ENCODE results near the gene ARMH3.

The ARMH3 gene

DNA sequence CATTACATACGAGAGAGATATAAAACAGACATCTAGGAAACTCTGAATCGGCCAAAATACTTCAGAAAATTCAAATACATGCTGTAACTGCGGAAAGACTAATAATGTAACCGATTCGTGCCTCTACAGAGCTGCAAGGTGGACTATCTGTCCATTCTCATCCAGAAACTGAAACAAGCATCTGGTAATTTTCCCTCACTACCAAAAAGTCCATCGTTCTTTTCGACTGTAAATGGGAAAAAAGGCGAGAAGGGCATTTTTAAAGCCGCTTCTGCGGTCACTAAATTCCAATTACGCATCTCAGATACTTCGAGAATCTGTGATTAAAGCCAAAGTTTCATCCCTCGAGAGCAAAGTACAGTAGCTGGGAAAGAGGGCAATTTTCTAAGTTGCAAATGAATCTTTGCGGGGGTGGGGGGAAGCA, 239.0 kb downstream of the ARMH3 start:
- Histone ChIP-seq H3K27me3 (no peaks in the 10 kb centered on the region), H3K36me3 (peaks cover 12% of the 10 kb centered on the region), H3K4me1 (ENCODE audit: control insufficient read depth in 1 of 2, insufficient read depth in 1 of 2, low read depth in 1 of 2, low read length in 1 of 2) (peaks cover 31 to 50% of the 10 kb centered on the region in 2 experiments), H3K27ac (peak overlapping the region; percentile 96), H3K4me3 (ENCODE audit: low read depth in 1 of 2, low read length in 1 of 2) (peak overlapping the region; percentile 76 to 98), H3K9me3 (no peaks in the 10 kb centered on the region)
- TF ChIP-seq, protein P1, sequence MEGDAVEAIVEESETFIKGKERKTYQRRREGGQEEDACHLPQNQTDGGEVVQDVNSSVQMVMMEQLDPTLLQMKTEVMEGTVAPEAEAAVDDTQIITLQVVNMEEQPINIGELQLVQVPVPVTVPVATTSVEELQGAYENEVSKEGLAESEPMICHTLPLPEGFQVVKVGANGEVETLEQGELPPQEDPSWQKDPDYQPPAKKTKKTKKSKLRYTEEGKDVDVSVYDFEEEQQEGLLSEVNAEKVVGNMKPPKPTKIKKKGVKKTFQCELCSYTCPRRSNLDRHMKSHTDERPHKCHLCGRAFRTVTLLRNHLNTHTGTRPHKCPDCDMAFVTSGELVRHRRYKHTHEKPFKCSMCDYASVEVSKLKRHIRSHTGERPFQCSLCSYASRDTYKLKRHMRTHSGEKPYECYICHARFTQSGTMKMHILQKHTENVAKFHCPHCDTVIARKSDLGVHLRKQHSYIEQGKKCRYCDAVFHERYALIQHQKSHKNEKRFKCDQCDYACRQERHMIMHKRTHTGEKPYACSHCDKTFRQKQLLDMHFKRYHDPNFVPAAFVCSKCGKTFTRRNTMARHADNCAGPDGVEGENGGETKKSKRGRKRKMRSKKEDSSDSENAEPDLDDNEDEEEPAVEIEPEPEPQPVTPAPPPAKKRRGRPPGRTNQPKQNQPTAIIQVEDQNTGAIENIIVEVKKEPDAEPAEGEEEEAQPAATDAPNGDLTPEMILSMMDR (IDR thresholded peaks at IDR 0.05), result no peak

DNA sequence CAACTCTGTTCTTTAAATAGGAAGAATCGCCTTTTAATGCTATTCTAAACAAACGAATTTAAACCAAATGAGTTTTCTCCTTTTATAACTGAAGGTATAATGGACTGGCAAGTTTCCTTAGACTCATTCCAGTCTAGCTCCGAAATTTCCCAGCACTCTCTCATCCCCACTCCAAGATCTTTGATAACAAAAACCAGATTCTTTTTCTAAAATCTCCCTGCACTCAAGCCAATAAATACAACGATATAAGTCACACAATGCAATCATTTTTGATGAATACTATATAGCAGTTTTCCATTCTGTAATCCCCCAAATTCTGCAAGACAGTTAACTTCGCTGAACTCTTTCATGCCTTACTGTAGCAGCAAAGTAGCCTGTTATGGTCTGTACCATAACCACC, 239.6 kb downstream of the ARMH3 start:
- TF ChIP-seq, protein P1 (IDR thresholded peaks at IDR 0.05), result no peak
- H3K4me1 ChIP-seq (ENCODE audit: control insufficient read depth in 1 of 2, insufficient read depth in 1 of 2, low read depth in 1 of 2, low read length in 1 of 2), result peaks cover 31 to 50% of the 10 kb centered on the region in 2 experiments
- peak overlapping the region; percentile 76 to 98 for H3K4me3 ChIP-seq (ENCODE audit: low read depth in 1 of 2, low read length in 1 of 2)
- no peaks in the 10 kb centered on the region for H3K9me3 ChIP-seq
- peak overlapping the region; percentile 96 for H3K27ac ChIP-seq
- peaks cover 18% of the 10 kb centered on the region for H3K36me3 ChIP-seq
- H3K27me3 ChIP-seq, result no peaks in the 10 kb centered on the region

DNA sequence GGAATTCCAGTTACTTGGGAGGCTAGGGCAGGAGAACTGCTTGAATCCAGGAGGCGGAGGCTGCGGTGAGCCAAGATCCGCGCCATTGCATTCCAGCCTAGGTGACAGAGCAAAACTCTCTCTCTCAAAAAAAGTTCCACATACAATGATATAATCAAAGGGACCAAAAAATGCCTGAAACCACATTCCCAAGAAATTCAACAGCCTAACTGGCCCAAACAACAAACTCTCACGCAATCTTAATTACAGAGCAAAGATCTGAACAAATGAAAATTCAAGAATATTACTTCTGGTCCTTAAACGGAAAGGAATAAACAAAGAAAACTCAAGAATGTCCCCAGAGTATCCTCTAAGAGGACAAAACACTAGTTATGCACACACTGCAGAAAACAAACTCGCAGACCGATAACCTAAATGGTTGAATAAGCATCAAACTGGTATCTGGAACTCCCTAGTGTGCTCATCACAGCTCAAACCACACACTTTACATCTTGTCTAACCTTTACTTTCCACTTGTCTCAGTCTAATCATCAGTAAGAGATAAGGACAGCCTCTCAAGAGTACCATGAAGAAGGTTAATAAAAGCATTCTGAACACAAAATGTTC, 241.4 kb downstream of the ARMH3 start:
- Histone ChIP-seq H3K36me3 (peaks cover 36% of the 10 kb centered on the region), H3K9me3 (no peaks in the 10 kb centered on the region), H3K4me3 (ENCODE audit: low read depth in 1 of 2, low read length in 1 of 2) (peak overlapping the region; percentile 76 to 98), H3K27ac (peak overlapping the region; percentile 3), H3K4me1 (ENCODE audit: control insufficient read depth in 1 of 2, insufficient read depth in 1 of 2, low read depth in 1 of 2, low read length in 1 of 2) (peaks cover 28 to 48% of the 10 kb centered on the region in 2 experiments), H3K27me3 (no peaks in the 10 kb centered on the region)
- TF ChIP-seq, protein P1 (IDR thresholded peaks at IDR 0.05), result no peak

DNA sequence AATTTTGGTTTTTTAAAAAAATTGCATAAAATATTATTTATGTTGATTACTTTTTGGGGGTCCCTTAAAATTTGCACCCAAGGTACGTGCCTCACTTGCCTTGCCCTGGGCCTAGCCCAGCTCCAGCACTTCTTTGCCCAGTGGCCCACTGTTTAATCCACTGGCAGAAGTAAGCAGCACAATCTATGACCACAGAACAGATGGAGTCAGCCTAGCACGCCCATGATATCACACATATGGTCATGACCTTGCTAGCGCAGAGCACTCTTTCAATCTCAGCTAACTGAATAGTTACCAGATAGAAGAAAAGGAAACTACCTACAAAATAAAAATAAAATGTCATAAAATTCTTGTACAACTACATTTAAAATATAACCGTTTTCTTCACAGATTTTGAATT, 243.4 kb downstream of the ARMH3 start:
- peaks cover 55% of the 10 kb centered on the region for H3K36me3 ChIP-seq
- H3K9me3 ChIP-seq, result no peaks in the 10 kb centered on the region
- TF ChIP-seq, protein P1 (IDR thresholded peaks at IDR 0.05), result no peak
- no peaks in the 10 kb centered on the region for H3K27me3 ChIP-seq
- peaks cover 20 to 37% of the 10 kb centered on the region in 2 experiments for H3K4me1 ChIP-seq (ENCODE audit: control insufficient read depth in 1 of 2, insufficient read depth in 1 of 2, low read depth in 1 of 2, low read length in 1 of 2)
- no peak overlapping the region for H3K27ac ChIP-seq
- no peak overlapping the region for H3K4me3 ChIP-seq (ENCODE audit: low read depth in 1 of 2, low read length in 1 of 2)

DNA sequence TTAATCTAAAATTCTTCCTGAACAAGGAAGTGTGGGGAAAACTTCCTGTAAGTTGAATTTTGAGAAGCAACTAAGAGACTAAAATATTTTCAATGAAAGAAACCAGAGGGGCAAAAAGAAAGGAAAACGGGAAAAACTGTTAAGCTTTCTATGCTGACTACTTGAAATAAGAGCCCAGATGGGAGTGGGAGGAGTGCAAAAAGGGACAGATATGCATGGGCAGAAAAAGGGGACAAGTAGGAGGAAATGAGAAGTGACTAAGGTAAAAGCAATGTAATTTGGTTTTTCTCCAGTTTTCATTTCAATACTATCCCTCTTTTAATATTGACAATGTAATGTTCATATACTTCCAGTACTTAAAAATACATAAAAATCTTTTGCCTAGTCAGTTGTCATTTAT, 248.8 kb downstream of the ARMH3 start:
- Histone ChIP-seq H3K4me3 (ENCODE audit: low read depth in 1 of 2, low read length in 1 of 2) (no peak overlapping the region), H3K4me1 (ENCODE audit: control insufficient read depth in 1 of 2, insufficient read depth in 1 of 2, low read depth in 1 of 2, low read length in 1 of 2) (no peaks in the 10 kb centered on the region), H3K27me3 (no peaks in the 10 kb centered on the region), H3K36me3 (peaks cover 100% of the 10 kb centered on the region), H3K9me3 (no peaks in the 10 kb centered on the region), H3K27ac (no peak overlapping the region)
- TF ChIP-seq, protein P1 (IDR thresholded peaks at IDR 0.05), result no peak

All from neutrophil (primary cell).